HG03378 (cell line): ENCODE results near the gene SLC38A1.
"Not testable (repeated sequence)": the region's sequence is repeated elsewhere in the genome, so short reads cannot be mapped to it uniquely, and the experiment has no call there.

Experiments
- ATAC-seq: cut with Tn5 transposase; IDR thresholded peaks from one replicate; pipeline ENCODE4 v1.9.1; 2021; ENCODE audit warnings: mild to moderate bottlenecking, moderate library complexity; ENCODE audit not compliant: unreplicated experiment

The SLC38A1 gene

DNA sequence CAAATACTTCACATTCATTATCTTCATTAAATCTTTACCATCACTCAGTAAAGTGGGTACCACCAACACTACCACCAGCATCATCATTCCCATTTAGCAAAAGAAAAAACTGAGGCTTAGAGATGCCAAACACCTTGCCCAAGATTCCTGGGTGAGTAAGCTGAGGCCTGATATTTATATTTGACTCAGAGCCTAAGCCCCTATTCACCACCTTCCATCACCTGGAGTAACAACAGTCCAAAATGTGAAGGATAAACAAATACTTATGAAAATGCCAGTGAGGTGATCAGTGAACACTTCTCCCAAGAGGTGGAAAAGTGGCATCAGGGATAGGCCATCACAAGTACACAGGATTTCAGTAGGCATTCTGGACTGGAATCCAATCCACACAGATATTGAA, 3.7 kb downstream of the SLC38A1 start:
- no peak for ATAC-seq

DNA sequence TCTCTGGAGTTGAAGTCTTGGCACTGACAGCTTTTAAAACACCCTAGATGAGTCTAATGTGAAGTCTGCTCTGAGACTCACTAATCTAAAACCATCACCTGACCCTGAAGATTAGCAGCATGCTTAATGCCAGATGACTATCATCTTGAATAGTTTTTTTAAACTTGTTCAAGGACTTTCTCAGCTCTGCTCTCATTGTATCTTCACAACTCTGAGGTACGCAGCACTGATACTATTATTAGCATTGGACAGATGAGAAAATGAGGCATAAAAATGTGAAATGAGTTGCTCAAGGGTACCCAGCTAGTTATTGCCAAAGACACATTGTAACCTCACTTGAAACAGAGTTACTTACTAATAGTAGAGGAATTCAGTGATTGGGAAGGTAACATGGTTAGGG, 4.8 kb downstream of the SLC38A1 start:
- no peak for ATAC-seq

DNA sequence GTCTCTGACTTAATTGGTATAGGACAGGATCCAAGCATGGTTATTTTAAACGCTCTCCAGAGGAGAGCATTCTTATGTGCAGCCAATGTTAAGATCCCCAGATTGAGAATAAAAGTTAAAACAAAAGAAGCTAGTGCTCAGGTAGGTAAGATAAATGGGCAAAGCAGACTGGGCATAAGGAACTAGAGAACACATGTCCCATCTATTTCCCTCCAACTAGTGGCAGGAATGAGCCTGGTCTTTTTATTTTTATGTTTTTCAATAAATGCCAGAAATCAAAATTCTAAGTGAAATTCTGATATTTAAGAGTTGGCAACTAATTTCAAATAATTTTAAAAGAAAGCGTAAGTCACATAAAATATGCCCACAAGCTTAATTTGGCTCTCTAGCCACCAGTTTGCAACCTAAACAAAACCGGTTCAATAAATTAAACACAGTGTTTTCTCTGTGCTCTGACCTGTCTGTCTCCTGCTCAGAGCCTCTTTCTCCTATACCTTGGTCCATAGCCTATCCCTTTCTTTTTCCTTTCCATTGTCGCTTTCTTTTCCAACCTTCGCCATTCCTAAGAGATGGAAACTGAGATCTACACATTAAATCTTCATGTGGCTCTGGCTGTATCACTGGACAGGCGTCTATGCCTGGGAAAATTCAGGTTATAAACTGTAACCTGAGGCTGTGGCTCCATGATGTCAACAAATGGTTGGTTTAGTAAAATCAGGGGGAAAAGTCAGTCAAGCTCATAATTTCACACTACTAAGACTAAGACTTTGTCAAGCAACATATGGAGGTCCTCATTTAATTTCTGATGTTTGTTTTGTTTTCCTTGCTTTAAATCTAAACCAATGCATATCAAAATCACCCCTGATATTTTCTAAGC, 5.5 kb downstream of the SLC38A1 start:
- ATAC-seq: no peak

DNA sequence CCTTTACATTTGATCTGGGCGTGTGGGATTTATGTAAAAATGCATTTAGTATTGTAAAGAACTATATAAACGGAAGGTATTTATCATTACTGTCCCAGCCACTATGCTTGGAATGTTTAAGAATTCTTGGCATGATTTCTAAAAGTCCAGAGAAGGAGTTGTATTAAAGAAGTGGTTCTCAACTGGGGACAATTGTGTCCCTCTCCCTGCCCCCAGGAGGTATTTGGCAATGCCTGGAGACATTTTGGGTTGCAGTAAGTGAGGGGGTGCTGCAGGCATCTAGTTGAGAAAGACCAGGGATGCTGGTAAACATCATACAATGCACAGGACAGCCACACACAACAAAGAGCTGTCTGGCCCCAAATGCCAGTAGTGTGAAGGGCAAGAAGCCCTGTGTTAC, 7.2 kb downstream of the SLC38A1 start:
- ATAC-seq: no peak

DNA sequence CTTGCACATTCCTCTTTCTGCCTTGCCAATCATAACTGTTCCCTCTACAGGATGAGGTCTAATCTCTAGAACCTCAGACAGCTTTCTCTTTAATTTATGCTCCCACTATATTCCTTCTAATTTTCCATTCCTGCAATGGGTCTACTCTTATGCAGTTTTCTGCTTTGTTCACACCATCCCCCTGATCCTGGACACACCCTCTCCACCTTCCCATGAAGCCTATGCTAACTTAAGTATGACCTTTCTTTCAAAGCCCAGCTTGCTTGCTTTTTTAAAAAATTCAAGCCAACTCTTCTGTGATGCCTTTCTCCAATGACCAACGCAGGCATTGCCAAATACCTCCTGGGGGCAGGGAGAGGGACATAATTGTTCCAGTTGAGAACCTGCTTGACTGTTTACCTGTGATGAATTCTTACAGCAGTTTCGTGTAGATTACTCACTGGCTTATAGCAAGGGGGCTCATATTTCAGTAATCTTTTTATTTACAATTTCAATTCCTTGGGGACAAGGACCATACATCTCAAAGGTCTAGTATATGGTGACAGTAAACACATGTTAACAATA, 7.8 kb downstream of the SLC38A1 start:
- no peak for ATAC-seq

DNA sequence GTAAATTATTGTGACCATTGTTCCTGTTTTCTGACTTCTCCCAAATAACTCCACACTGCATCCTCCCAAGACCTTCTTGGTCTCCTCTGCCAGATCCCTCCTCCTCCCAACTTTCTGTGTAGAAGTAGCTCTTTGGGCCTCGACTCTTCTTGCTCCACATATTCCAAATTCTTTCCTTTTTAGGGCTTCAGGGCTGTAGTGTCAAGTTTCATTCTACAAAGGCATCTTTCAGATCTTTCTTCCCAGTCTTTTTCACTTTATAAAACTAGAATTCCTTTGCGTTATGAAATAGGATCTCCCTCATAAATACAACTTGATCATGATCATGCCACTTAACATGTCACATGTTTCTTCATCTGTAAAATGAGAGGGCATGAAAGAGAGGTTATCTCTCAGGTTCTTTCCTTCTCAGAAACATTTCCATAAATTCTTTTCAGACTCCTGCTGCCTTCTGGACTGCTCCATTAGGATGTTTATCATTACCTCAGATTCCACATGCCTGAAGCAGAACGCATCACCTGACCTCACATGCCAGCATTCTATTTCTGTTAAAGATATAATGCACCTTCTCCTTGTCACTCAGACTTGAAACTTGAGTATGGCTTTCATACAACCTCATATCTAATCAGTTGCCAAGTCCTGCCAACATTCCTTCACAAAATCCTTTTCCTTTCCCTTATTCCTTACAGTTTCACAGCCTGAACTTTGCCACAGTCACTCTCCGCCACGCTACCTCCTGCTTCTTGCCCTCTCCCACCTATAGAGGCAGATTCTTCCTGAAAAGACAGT, 8.5 kb downstream of the SLC38A1 start:
- ATAC-seq: no peak

DNA sequence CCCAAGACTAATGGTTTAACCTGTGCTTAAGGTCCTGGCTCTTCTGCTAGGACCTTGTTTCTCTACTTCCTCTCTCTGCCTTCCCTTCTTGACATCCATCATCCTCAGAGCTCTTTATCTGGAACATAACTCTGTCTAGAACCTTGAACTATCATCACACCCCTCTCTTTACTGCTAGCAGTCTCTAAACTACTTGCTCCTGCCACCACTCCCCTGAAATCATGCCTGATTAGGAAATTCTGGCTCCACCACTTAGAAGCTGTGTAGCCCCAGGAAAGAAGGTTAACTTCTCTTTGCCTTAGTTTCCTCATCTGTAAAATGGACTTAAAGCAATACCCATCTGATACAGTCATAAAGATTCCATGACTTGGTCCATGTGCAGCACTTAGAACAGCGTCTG, 9.1 kb downstream of the SLC38A1 start:
- ATAC-seq: no peak

DNA sequence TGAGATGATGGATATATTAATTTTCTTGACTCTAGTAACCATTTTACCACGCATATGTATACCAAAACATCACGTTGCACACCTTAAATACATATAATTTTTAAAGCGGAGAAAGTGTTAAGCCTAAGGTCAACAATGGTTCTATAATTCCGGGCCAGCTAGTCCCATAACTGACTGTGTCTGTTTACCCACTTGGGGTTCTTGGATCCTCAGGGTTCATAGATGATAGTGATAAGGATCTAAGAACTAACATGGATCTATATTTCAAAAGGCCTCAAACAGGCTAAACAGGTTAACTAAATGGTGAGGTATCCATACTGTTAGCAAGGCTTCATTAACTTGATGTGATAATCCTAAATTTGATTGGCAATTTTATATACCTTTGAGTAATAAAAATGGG, 9.8 kb downstream of the SLC38A1 start:
- no peak for ATAC-seq

DNA sequence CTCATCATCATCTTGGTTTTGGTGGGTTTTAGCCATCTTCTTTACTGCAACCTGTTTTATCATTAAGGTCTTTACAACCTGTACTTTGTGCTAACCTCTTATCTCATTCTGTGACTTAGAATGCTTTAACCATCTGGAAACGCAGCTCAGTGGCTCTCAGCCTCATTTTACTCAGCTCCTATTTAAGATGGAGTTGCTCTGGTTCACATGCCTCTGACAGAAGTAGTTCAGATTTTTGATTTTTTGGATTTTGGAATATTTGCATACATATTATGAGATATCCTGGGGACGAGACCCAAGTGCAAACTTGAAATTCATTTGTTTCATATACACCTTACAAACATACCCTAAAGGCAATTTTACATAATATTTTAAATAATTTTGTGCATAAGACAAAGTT, 10.7 kb downstream of the SLC38A1 start:
- no peak for ATAC-seq

DNA sequence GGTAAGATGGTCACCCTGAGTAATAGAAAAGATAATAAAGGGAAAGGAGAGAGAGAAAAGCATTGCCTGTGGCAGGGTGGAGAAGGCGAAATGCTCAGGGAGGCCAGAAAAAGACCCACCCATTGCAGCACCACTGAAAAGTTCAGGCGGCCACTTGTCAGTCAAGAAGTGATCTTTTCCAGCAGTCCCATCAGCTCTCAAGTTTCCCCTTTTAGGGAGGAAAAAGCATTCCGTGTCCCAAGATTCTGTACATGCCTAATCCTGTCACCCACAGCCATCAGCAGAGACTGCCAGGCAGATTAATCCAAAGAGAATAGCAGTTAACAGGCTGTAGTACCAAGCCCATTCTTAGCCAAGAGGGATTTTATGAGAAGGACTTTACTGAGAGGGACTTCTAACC, 11.9 kb downstream of the SLC38A1 start:
- no peak for ATAC-seq

DNA sequence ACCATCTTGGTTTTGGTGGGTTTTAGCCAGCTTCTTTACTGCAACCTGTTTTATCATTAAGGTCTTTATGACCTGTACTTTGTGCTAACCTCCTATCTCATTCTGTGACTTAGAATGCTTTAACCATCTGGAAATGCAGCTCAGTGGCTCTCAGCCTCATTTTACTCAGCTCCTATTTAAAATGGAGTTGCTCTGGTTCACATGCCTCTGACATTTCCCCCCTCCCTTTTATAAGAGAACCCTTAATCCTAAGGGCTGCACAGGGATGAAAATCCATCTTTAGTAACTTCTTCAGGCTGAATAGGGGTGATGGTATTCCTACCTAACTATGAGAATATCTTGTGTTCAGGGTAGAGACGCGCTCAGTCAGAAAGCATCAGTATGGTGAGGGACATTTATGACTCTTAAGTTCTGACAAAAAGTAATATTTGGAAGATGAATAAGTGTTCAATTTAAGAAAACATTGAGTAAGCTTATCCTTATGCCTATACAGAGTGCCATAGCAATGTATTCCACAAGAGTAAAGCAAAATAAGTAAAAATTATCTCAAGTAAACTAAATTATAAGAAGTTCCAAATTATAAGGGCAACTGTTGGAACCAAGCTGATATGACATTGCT, 15.2 kb downstream of the SLC38A1 start:
- ATAC-seq: no peak

DNA sequence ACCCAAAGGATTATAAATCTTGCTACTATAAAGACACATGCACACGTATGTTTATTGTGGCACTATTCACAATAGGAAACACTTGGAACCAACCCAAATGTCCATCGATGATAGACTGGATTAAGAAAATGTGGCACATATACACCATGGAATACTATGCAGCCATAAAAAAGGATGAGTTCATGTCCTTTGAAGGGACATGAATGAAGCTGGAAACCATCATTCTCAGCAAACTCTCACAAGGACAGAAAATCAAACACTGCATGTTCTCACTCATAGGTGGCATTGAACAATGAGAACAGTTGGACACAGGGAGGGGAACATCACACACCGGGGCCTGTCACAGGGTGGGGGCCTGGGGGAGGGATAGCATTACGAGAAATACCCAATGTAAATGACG, 16.8 kb downstream of the SLC38A1 start:
- ATAC-seq: not testable (repeated sequence)

DNA sequence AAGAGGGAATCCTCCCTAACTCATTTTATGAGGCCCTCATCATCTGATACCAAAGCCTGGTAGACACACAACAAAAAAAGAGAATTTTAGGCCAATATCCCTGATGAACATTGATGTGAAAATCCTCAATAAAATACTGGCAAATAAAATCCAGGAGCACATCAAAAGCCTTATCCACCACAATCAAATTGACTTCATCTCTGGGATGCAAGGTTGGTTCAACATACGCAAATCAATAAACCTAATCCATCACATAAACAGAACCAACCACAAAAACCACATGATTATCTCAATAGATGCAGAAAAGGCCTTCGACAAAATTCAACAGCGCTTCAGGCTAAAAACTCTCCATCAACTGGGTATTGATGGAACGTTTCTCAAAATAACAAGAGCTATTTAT, 18.9 kb downstream of the SLC38A1 start:
- ATAC-seq: not testable (repeated sequence)

DNA sequence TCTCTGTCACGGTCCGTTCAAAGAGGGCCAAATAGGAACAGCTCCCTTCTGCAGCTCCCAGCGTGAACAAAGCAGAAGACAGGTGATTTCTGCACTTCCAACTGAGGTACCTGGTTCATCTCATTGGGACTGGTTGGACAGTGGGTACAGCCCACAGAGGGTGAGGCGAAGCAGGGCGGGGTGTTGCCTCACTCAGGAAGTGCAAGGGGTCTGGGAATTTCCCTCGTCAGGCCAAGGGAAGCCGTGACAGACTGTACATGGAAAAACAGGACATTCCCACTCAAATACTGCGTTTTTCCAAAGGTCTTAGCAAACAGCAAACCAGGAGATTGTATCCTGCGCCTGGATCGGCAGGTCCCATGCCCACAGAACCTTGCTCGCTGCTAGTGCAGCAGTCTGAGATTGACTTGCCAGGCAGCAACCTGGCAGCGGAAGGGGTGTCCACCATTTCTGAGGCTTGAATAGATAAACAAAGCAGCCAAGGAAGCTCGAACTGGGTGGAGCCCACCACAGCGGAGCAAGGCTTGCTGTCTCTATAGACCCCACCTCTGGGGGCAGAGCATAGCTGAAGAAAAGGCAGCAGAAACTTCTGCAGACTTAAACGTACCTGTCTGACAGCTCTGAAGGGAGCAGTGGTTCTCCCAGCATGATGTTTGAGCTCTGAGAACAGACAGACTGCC, 22.7 kb downstream of the SLC38A1 start:
- no peak for ATAC-seq

DNA sequence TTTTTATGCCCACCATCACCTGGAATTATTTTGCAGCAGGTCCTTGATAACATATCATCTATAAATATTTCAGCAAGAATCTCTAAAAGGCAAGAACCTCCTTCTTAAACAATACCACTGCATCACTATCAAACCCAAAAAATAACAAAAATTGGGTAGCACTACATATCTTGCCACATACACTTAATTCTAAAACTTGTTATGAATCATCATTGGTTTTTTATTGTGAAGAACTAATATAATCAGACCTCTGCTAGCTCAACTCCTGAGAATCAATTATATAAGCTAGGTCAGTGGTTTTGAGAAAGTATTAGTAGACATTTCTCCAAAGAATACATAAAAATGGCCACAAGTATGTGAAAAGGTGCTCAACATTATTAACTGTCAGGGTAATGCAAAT, 23.8 kb downstream of the SLC38A1 start:
- no peak for ATAC-seq

DNA sequence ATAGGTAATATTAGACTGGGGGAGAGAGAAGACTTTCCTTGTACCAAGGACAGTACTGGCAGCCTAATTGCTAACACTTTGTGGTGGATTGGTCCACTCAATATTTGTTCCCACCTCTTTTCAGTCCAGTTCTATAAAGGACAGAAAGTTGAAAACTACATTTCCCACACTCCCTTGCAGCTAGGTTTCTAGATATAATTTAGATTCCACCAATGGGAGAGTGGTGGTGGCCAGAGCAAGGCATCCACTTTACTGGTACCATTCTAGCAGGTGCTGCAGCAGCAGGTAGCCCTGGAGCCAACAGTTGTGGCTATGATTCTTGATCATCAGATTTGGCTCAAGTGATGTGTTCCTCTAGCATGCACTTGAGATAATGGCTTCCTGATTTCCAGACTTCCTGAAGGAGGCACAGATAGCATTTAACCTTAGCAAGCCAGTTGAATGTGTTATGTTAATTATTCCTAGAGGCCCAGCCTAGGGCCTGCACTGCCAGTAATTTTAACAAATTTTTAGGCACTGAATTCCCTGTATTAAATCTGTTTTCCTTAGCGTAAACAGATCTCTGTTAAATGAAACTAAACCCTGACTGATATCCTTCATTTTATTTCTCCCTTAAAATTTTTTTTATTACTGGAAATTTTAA, 24.4 kb downstream of the SLC38A1 start:
- ATAC-seq: no peak

DNA sequence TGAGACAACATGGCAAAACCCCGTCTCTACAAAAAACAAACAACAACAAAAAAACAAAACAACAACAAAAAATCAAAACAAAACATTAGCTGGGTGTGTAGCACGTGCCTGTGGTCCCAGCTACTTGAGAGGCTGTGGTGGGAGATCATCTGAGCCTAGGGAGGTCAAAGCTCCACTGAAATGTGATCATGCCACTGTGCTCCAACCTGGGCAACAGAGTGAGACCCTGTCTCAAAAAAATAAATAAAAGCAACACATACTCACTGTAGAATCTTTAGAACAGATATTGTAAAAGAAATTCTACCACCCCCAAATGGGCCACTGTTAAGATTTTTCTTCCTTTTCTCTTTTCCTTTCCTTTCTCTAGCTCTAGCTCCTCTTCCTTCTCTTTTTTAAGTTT, 26.3 kb downstream of the SLC38A1 start:
- no peak for ATAC-seq

DNA sequence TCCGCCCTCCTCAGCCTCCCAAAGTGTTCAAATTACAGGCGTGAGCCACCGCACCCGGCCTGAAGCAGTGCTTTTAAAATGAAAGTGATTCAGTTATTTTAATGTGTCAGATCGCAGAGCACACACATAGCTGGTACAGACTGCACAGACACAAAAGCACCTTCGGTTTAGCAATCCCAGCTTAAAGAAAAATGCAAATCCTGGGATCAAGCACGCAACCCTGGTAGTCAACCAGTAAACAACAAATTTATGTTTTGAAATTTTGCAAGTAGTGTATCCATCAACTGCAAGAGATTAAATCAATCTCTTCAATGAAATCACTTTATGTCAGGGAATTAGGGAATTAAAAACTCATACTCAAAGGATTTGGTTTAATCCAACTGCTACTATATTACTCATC, 28.4 kb downstream of the SLC38A1 start:
- ATAC-seq: no peak

DNA sequence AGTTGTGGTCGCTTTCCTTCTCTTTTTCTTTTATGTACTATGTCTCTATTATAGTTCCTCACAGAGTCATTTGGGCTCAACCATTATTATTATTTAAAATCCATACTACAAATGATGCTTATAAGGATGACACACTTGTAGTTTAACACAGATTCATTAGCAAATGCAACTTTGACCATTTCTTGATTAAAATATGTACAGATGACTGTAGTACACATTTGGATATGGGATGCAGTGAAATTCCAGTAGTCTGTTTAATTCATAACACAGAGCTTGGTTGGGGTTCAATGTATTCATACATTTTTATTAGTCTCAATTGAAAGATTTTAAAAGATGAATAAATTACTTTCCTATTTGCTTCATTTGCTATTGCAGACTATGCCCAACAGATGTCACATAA, 30.0 kb downstream of the SLC38A1 start:
- ATAC-seq: no peak

DNA sequence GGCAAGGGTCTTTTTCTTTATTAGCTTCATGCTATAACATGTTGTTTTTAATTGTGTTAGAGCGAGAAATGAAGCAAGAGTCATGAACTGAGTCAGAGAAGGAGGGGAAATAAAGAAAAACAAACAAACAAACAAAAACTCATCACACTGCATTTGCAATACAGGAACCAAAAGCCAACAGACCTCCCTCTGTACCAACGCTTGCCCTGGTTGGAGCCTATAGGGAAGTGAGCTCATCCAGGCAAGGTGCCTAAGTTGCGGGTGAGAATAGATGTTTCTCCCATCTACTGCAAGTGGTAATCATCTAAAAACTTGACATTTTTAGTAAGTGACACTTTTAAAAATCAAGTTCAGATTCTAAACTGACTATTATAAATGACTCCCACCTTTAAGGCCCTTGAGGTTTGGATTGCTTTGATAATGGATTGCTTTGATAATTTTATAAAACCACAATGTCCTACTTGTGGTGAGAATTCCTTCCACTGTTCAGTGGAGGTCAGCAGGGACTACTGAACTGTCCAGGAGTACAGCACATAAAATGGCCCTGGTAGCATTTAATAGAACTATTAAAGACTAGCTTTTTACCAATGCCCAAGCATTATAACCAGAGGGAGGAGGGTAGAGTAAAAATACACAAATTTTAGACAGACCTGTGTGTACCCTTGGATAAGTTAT, 31.3 kb downstream of the SLC38A1 start:
- no peak for ATAC-seq
